Islet of Langerhans (tissue), 1 donor: ENCODE data around the gene FOXO3.
"Not testable (repeated sequence)": the region's sequence is repeated elsewhere in the genome, so short reads cannot be mapped to it uniquely, and the experiment has no call there.

ENCODE experiments used
- FAIRE-seq: peaks from one replicate; lab custom pipeline; 2011; peaks lifted over from hg19 to GRCh38; lab: Jason Lieb, UNC

Gene FOXO3

DNA sequence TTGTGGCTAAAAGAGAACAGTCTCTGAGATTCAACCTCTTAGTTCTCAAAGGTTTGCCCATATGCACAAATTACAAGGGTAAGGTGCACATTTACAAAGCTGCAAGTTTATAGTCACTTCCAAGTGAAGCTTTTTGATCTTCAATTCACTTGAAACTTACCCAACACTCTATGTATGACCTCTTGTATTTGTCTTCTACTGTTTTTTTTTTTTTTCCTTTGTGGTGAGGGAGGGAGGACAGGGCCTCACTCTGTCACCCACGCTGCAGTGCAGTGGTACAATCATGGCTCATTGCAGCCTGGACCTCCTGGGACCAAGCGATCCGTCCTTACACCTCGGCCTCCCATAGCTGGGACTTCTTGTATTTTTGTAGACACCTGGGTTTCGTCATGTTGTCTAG, 4.5 kb upstream of the FOXO3 start:
- no peak for FAIRE-seq

DNA sequence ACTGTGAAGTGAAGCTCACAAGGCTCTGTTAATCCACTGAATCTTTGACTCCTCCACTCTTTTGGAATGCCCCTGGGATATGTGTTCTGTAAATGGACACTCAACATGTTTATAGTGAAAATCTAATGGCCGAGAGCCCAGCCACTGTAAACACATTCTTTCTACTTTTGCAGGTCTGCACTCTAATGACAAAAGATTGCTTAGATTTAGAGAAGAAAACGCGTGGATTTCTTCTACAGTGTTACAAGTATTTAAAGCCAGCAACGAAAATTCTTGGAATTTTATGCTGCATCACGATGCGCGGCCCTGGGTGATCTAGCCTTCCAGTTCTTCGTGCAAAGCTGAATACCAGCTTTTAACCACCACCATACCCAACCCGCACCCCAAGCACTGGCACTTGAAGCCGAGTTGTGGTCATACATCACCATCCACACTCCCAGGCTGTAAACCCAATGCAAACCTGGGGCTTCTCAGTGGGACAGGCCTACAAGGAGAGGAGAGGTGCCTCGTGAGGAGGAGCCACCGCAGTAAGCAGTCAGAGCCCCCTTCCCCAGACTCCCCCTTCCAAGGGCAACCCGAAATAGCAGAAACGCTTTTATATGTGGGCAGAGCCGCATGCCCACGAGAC, 3.7 kb upstream of the FOXO3 start:
- no peak for FAIRE-seq

DNA sequence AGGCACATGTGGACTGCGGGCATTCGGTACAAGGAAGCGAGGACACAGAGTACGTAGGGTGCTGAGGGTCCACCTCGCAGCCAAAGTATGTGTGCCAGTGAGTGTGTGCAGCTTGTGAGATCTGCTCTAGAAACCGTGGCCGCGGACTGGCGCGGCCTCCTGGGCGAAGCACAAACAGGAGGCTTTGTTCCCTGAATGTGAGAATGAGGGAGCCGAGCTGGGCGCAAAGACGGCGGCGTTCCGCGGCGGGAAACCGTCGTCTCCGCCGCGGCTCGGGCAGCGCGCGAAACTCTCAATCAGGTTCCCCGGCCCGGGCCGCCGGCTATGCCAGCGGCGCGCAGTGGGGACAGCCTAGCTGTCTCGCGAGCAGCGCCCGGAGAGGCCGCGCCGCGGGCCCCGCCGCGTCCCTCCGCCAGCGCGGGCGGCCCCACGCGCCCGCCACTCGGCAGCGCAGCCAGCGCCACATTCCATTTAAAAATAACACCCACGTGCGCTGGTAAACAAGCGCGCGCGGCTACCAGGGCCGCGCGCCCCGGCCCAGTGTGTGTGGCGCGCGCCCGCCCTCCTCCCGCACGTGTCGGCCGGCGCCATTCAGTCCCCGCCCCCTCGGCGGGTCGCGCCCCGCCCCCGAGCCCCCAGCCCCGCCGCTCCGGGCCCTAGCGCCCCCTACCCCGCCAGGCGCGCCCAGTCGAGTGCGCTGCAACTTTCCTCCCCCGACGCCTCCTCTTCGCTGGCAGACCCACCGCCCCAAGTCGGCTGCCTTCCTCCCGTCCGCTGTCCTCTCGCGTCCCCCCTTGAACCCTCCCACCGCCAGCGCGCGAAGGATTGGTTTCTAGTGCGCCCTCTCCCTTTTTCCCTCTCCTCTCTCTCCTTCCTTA, 3.0 kb upstream of the FOXO3 start:
- no peak for FAIRE-seq

DNA sequence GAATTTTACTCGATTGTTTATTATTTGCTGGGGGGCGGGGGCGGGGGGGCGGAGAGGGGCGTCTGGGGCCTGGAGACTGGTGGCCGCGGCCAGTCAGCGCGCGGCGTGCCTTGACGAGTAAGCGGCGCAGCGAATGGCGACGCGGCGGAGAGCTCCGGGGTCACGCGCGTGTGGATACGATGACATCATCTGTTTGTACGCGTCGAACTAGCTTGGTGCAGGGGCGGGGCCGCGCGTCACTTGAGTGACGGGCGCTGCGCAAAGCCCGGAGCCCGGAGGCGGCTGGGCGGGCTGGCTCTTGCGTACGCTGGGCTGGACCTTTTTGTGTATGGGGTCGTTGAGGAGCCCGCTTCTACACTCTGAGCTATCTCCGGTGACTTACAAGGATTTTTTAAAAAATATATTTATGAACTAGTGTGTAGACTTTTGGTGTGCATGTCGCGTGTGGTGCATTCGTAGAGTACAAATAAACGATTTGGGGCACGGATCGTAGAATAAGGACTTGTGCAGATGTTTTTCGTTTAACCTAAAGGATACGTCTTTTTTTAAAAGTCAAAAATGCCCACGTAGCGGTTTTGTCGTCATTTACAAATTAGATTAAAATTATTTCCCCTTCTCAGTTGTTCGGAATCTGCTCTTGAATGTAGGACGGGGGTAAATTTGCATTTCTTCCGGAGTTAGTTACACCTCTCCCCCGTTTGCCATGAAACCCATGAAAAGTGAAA, 2.2 kb upstream of the FOXO3 start:
- no peak for FAIRE-seq

DNA sequence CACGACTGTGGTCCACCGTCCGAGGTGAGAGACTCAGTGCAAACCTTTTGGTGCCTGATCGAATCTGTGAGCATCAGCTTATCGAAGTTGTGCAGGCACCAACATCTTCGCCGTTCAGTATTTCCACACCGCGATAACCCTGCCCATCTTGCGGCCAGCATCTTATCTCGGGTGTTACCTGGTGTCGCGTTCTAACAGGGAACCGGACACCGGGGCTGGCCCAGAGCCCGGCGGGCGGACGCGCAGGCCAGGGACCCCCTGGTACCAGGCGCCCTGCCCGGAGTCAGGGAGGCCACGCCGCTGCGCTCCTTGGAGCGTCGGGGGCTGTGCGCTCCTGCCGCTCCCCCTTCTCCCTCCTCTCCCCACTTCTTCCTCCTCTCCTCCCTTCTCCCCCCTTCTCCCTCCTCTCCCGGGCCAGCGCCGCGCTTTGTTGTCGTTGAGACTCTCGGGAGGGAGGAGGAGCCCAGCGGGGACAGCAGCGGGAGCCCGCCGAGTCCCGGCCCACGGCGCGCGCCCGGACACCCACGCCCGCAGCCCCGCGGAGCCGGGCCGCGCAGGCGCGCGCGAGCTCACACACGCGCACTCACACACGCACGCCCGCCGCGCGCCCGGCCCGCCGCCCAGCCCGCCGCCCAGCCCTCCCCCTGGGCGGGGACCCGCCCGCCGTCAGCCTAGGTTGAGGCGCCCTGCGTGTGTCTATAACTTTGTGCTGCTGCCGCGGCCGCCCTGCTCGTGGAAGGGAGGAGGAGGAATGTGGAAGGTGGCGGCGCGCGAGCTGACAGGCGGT, 1.4 kb upstream of the FOXO3 start:
- no peak for FAIRE-seq

DNA sequence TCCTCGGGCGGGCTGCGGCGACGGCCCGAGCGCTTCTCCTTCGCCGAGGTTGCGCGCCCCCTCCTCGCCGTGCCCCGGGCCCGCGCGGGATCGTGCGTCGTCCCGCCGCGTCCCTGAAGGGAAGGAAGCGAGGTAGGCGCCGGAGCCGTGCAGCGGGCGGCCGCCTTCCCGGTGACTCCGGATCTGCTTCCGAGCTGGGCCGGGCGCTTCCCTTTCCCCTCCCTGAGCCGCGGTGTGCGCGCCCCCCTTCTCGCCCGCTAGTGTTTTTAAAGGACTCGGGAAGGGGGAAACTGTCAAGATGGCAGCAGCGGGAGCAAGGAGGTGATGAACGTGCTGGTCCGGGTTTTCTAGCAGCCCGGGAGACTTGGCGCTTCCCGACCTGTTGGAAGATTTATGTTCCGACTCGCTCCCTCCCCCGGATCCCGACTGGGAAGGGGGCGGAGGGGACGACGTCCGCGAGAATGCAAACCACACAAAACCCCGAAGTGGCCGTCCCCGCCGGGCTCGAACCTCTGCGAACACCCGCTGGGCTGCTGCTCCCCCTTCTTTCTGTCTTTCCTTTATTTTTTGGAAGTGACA, 744 bp upstream of the FOXO3 start:
- FAIRE-seq: no peak

DNA sequence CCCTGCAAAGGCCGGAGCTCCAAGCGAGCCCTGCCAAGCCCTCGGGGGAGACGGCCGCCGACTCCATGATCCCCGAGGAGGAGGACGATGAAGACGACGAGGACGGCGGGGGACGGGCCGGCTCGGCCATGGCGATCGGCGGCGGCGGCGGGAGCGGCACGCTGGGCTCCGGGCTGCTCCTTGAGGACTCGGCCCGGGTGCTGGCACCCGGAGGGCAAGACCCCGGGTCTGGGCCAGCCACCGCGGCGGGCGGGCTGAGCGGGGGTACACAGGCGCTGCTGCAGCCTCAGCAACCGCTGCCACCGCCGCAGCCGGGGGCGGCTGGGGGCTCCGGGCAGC, 561 bp downstream of the FOXO3 start:
- not testable (repeated sequence) for FAIRE-seq

DNA sequence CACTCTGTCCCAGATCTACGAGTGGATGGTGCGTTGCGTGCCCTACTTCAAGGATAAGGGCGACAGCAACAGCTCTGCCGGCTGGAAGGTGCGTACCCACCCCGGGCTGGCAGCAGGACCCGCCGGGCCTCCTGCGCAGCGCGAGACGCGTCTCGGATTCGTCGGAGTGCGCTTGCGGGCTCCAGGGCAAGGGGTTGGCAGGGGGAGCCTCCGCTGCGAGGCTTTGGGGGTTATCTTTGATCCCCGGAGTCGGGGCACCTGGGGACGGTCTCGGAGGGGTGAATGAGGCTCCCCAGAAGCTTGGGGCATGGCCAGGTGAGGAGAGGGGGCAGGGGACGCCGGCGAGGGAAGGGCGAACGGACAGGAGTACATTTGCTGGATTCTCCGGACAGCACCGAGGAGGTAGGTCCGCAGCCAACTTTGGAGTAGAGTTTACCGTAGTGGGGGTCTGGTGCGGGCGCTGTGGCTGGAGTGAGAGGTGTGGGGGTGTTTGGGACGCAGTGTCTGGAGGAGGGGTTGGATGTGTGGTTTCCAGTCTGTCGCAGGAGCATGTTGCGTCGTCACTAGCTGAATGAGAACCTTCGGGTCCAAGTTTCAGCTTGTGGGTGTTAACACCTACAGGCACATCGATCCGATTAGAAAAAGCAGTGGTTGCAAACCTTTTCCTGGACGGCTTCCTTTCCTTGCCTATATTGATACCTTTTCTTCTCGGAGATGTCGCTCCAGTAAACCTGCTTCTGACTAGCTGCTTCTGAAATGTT, 1.2 kb downstream of the FOXO3 start:
- FAIRE-seq: no peak

DNA sequence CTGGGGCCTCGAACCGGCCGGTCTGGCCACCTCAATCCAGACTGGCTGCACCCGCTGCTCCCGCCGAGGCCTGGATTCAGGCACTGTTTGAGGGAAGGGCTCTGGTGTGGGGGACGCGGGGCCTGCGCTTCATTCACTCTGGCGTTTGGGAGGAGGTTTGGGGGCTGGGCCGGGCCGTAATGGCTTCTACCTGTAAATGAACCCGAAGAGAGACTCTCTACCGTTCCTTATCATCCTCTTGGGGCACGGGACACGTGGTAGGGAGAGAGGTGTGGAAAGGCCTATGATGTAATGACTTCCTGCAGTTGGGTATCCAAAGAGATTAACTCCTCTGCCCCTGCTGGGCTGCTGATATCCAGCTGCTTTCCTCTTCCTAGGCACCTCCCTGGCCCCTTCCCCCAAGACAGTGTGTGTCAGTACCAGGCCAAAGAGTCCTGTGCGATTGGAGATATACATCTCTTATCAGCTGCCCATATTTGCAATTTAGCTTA, 1.8 kb downstream of the FOXO3 start:
- FAIRE-seq: no peak

DNA sequence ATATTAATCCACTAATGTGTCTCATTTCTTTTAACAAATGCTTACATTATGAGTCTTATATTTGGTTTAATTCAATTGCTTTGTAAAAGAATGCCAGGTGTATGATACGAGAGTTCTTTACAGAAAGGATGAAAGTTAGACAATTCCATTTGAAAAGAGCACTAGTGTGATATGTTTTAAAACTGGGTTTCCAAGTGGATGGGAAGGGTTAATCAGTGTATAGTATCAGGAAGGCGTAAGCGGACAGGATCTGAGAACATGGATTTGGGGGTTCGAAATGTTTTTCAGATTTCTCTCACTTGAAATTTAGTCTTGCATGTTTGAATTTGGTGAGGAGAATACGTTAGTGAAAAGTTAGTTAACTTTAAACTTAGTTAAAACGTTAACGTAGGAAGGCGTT, 2.6 kb downstream of the FOXO3 start:
- no peak for FAIRE-seq

DNA sequence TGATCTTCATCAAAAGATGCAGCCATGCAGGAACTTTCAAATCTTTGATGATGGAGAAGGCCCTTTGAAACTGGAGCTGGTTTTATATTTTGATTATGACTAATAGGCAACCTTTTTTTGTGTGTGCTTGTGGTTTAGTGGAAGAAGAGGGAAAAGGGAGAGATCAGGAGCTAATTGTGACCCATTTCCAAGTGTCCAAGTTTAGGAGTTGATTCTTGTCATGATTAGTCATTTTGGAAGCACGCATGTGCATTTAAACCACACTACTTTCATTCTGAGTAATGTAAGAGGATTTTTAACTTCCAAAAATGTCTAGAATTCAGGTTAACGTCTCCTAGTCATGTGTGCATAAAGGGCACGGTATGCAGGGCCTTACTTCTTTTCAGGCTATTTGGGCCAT, 3.5 kb downstream of the FOXO3 start:
- FAIRE-seq: no peak

DNA sequence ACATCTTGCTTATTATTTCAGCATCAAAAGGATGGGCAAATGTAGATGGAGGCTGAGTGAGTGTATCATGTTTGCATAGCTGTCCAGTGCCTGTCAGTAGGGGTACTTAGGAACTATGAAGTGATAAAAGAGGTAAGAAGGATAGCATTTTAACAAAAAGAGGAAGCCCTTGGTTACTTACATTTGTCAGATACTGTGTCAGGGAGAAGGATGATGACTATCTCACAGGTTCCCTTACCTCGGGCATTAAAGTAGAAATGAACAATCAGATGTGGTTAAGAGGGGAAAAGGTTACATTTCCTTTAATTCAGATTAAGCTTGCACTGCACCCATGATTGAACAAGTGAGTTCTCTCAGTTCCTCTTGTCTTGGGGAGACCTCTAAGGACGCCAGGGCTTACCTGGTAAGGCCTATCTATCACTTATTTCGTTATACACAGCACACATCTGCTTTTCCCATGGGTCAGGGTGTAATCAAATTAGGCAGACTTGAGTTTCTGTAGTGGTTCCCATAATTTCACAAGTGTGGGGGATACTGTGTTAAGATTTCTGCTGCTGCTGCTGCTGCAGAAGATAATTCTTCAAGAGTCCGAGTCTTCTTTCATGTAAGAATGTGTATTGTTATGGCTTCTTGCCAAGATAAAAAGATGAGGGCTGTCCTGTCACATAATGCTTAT, 4.5 kb downstream of the FOXO3 start:
- no peak for FAIRE-seq

DNA sequence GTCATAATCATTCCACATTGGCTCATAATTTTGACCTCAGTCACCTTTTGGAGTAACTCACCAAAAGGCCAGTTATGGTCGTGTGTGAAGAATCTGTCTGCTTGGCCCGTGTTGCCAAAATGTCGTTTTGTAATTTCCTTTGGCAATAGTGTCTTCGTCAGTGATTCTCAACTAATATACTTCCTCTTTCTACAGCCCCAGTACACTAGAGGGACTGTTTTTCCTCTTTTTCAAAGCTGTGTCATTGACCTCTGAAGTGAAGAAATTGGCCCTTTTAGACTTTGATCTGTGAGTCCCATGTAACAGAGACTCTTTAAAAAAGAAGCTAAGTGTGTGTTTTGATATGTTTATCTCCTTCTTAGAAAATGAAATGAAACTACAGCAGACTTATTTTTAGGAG, 5.2 kb downstream of the FOXO3 start:
- FAIRE-seq: no peak

DNA sequence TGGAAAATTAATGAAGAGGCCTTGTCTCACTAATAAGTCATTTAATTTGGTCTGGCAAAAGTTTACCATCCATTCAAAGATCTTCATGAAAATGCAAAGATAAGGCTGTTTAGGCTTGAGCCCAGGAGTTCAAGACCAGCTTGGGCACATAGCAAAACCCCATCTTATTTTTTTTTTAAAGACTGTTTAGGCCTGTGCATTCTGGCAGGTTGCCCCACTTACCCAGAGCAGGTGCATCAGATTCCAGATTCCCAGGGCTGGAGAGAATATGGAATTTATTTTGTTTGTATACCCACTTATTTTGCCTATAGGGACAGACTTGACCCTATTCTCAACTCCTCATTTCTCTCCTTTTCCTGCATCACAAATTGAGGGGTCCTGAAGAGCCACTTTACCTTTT, 5.7 kb downstream of the FOXO3 start:
- FAIRE-seq: no peak

DNA sequence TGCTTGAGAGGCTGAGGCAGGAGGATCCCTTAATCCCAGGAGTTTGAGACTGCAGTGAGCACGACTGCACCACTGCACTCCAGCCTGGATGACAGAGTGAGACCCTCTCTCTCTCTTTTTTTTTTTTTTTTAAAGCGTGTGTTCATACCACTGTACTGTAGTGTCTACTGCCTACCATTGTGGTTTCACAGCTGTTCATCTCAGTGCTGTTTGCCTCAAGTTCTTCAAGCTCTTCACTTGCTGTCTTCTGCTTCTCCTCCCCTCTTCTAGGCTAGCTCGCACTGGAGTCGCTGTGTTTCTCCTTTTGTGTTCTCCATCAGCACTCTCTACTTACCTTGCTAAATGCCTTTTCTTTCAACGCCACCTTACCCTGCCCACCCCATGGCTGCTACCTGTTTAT, 7.4 kb downstream of the FOXO3 start:
- FAIRE-seq: no peak

DNA sequence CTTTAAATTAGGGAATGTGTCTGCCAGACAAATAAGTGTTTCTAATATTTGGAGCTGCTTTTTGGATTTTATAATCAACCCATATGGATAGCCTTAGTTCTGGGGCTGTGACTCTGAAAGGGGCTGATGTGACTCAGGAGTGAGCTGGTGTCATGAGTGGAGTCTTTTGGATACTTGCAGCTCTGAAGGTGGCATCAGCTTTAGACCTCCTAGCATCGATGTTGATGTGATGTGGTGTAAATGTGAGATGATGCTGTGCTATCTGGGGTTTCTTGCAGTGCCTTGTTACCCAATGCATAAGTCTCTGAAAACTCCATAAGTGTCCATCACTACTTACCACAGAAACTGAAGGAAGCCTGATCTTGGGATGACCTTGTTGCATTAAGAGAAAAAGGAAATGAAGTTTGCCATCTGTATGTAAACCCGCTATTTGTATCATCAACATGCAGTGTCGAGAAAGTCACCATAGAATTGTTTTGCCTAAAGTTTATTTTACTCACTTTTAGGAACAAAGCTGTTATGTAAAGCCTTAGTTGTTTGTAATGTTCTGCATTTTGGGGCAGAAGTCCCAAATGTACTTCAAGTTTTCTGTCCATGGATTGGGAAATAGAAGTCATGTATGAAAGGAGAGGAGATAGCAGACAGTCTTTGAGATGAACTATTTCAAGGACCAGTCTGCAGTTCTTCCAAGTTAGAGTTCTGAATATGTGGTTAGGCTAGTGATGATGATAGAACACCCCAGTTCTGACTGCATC, 8.0 kb downstream of the FOXO3 start:
- FAIRE-seq: no peak

DNA sequence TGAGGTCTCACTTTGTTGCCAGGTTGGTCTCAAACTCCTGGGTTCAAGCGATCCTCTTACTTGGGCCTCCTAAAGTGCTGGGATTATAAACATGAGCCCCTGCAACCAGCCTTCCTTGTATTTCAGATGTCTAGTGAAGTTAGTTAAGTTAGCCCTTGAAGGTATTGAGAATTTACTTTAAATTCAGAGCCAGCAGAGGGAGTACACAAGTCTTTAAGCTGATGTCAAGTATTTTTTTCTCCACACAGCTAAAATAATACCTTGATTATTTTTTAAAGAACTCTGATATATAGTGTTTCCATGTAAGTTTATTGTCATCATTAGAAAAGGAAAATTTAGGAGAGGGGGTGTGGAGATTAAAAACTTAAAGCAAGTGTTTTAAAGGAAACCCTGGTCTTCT, 9.8 kb downstream of the FOXO3 start:
- no peak for FAIRE-seq

DNA sequence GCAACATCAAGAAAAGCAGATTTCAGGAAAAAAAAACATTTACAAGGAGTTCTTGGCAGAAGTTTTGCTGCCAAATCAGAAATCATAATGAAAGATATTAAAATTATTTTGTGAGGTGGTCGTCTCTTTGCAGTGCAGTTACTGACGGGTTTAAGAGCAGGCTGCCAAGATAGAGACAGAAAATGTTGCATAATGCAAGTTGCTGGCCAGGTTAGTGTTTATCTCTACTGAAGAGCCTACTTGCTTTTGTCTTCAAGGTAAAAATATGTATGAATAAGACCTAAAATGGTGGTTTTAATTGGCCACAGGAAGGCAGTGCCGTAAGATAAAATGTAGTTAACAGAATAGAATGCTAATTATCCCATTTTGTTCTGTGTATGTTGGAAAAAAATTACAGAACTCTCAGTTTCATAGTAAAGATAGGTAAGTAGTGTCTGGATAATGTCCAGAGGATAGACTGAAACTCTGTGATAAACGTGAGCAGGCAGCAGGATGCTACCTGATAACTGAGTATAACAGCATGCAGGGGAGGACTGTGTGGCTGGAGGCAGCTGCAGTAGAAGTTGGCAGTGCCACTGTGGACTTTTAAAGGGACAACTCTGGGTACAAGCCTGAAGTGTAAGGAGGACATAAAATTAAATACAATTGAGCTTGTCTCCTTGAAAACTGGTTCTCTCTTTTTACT, 13.9 kb downstream of the FOXO3 start:
- no peak for FAIRE-seq

DNA sequence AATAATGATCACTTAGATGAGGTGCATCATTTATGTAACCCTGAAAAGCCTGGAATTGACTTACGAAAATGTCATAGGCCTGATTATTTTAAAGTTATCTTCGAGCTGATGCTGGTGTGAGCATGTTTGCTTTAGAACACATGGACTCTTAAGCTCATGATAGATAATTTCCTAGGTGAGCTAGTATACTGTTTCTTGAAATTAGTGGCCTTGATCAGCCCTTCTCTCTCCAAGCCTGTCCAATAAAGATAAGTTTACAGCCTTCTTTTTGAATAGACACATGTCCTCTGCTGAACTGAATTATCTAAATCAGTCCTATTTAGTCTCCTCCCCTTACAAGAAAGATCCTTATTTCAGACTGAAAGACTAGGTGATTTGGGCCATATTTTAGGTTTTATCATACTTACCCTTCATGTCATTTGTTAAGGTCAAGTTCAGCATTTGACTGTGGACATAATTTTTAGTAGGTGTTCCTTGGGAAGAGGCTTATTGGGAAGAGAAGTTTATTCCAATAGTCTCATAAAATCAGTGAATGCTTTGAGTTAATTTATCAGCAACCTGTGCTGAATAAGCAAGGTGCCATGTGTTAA, 15.3 kb downstream of the FOXO3 start:
- no peak for FAIRE-seq
